ENCODE results near the gene MAGEF1.

Gene MAGEF1

GRCh38 chr3:184725176-184725719, 13.4 kb upstream of the MAGEF1 start:
- no peak for DNase-seq (ENCODE audit: low read depth in 3 of 3)

GRCh38 chr3:184724699-184725098, 12.8 kb upstream of the MAGEF1 start:
- no peak for DNase-seq (ENCODE audit: low read depth in 3 of 3)

GRCh38 chr3:184719709-184720108, 7.8 kb upstream of the MAGEF1 start:
- no peak for DNase-seq (ENCODE audit: low read depth in 3 of 3)

GRCh38 chr3:184718431-184718830, 6.6 kb upstream of the MAGEF1 start:
- no peak for DNase-seq (ENCODE audit: low read depth in 3 of 3)

GRCh38 chr3:184717399-184717983, 5.6 kb upstream of the MAGEF1 start:
- DNase-seq (ENCODE audit: low read depth in 3 of 3): no peak

GRCh38 chr3:184716622-184717398, 4.9 kb upstream of the MAGEF1 start:
- DNase-seq (ENCODE audit: low read depth in 3 of 3): no peak

- DNase-seq (ENCODE audit: low read depth in 3 of 3): no peak
These were observed 4.2 kb upstream of the MAGEF1 start for GRCh38 chr3:184715943-184716621.

GRCh38 chr3:184713521-184713920, 1.7 kb upstream of the MAGEF1 start:
- DNase-seq (ENCODE audit: low read depth in 3 of 3): no peak

GRCh38 chr3:184713040-184713355, 1.1 kb upstream of the MAGEF1 start:
- no peak for DNase-seq (ENCODE audit: low read depth in 3 of 3)

- no peak for DNase-seq (ENCODE audit: low read depth in 3 of 3)
These were observed 580 bp upstream of the MAGEF1 start for GRCh38 chr3:184712248-184713039.

- DNase-seq (ENCODE audit: low read depth in 3 of 3): peak in 1 of 3 experiments; percentile 33
These were observed 883 bp downstream of the MAGEF1 start for GRCh38 chr3:184710870-184711492.

GRCh38 chr3:184703657-184704056, 8.2 kb downstream of the MAGEF1 start:
- DNase-seq (ENCODE audit: low read depth in 3 of 3): no peak

- DNase-seq (ENCODE audit: low read depth in 3 of 3): no peak
These were observed 11.1 kb downstream of the MAGEF1 start for GRCh38 chr3:184700759-184701158.

GRCh38 chr3:184697845-184698244, 14.0 kb downstream of the MAGEF1 start:
- no peak for DNase-seq (ENCODE audit: low read depth in 3 of 3)

GRCh38 chr3:184696697-184697096, 15.2 kb downstream of the MAGEF1 start:
- DNase-seq (ENCODE audit: low read depth in 3 of 3): no peak

- DNase-seq (ENCODE audit: low read depth in 3 of 3): no peak
These were observed 17.1 kb downstream of the MAGEF1 start for GRCh38 chr3:184694716-184695115.

GRCh38 chr3:184694133-184694665, 17.7 kb downstream of the MAGEF1 start:
- DNase-seq (ENCODE audit: low read depth in 3 of 3): no peak

GRCh38 chr3:184693011-184693975, 18.6 kb downstream of the MAGEF1 start:
- DNase-seq (ENCODE audit: low read depth in 3 of 3): no peak

GRCh38 chr3:184691397-184692231, 20.2 kb downstream of the MAGEF1 start:
- DNase-seq (ENCODE audit: low read depth in 3 of 3): no peak

Data from stimulated activated CD4-positive, alpha-beta T cell treated with anti-CD3 and anti-CD28 coated beads, TNF-alpha, amount 100 ng/mL, for 24 hours (primary cell).